Endodermal cell (in vitro differentiated cells): ENCODE measurements around the gene GDAP1L1. TPM values are rescaled to one million over a fixed set of nuclear protein-coding genes. Genes with fewer than 3 reads are reported as not detected.
A peak's percentile ranks its signal among the peaks of the same experiment; 100 is the strongest.

Experiments used
- DNase-seq: peaks from one replicate; pipeline ENCODE4 v3.0.0-alpha.2; 2017
- H3K27ac ChIP-seq: 2 replicates; pipeline ENCODE4 v1.5.1; 2013; ENCODE audit warnings: mild to moderate bottlenecking, low read depth, low read length, moderate library complexity
- H3K27me3 ChIP-seq: 2 replicates; pipeline ENCODE4 v1.6.1; 2013; ENCODE audit warnings: mild to moderate bottlenecking, low read length, moderate library complexity; ENCODE audit not compliant: insufficient read depth, control insufficient read depth, poor library complexity, severe bottlenecking
- H3K36me3 ChIP-seq: 2 replicates; pipeline ENCODE4 v1.7.0; 2013; ENCODE audit warnings: mild to moderate bottlenecking, low read length, moderate library complexity; ENCODE audit not compliant: control insufficient read depth, insufficient read depth
- H3K4me1 ChIP-seq: one replicate; pipeline ENCODE4 v1.7.0; 2013; ENCODE audit warnings: low read length; ENCODE audit not compliant: control insufficient read depth, insufficient read depth
- H3K4me3 ChIP-seq: 2 replicates; pipeline ENCODE4 v1.5.1; 2013; ENCODE audit warnings: mild to moderate bottlenecking, low read length, moderate library complexity
- H3K9ac ChIP-seq: 2 replicates; pipeline ENCODE4 v1.6.1; 2013; ENCODE audit warnings: mild to moderate bottlenecking, low read length, moderate library complexity; ENCODE audit not compliant: poor library complexity, severe bottlenecking; ENCODE audit errors: extremely low read depth
- H3K9me3 ChIP-seq: 2 replicates; pipeline ENCODE4 v1.6.1; 2013; ENCODE audit warnings: mild to moderate bottlenecking, low read length, moderate library complexity; ENCODE audit not compliant: control insufficient read depth
- H3K27ac Mint-ChIP-seq: 2 replicates; pipeline ENCODE4 v1.8.0; 2020; ENCODE audit warnings: mixed read lengths
- H3K27me3 Mint-ChIP-seq: 2 replicates; pipeline ENCODE4 v1.8.0; 2021; ENCODE audit warnings: mild to moderate bottlenecking, mixed read lengths; ENCODE audit not compliant: insufficient read depth
- H3K36me3 Mint-ChIP-seq: 2 replicates; pipeline ENCODE4 v1.8.0; 2020; ENCODE audit warnings: low read depth, mixed read lengths
- H3K4me1 Mint-ChIP-seq: 2 replicates; pipeline ENCODE4 v1.8.0; 2020; ENCODE audit warnings: mixed read lengths
- H3K4me3 Mint-ChIP-seq: 2 replicates; pipeline ENCODE4 v1.8.0; 2020; ENCODE audit warnings: mild to moderate bottlenecking, moderate library complexity, mixed read lengths
- H3K9me3 Mint-ChIP-seq: 2 replicates; pipeline ENCODE4 v1.8.0; 2020; ENCODE audit warnings: mild to moderate bottlenecking, mixed read lengths
- WGBS, 2 experiments: methylation state at CpG; one replicate each; pipeline versions ENCODE4 v1.1.5 to v1.1.7; 2013; ENCODE audit warnings: missing lambda C conversion rate in 2 of 2, mixed read lengths in 1 of 2; ENCODE audit not compliant: insufficient coverage in 1 of 2, insufficient read length in 1 of 2; 5-methylcytosine and 5-hydroxymethylcytosine counted together
- total RNA-seq, 2 donors: library from RNA; stranded (reverse); fragmentation: NEBNext Ultra II Directional in 1 of 2; extraction: Animal tissue kit (Norgen Biotek cat#: 25700) in 1 of 2; gene quantifications; 2 replicates in 1 of 2; 3 replicates in 1 of 2; pipeline ENCODE4 v1.2.1, GENCODE V29; 2021
- TF ChIP-seq, protein P1 (sequence below): fragments of 200-600 bp; sonication (generic); conservative IDR thresholded peaks from 2 replicates; pipeline ENCODE4 v1.5.0; 2021; ENCODE audit warnings: antibody characterized with exemption, mild to moderate bottlenecking

The GDAP1L1 gene
- total RNA-seq, 2 donors from 2014 or later = 1.9 TPM; not detected in 1

DNA sequence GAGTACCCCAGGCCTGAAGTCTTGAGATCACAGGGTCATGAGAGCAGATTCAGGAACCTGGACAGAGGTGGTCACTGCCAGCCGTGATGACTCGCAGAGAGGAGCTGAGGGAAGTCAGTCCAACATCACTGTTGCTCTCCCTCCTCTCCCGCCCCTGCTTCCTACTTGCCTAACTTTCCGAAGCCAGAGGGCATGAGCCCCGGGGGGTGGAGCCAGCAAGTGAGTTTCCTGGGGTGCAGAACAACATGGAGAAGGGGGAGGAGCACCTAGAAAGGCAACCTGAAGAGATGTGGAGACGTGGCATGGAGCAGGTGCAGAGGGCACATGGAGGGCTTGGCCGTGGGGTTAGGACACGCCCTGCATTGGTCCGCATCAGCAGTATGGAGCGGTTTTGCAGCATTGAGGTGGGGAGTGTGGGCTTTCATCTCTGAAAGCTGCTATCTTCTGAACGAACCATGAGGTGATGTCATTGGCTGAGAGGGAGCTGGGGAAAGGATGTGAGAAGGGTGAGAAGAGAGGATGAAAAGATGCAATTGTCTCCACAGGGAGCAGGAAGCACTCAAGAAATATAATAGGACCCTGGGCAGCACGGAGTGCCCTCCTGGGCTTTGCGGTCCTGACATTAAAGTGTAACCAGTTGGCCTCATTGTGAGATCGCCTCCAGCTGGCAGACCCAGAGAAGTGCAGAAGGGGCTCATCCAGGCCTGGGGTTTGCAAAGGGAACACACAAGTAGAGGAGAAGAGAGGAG is 25.0 kb downstream of the GDAP1L1 start:
- Histone ChIP-seq H3K4me1 (no peaks in the 10 kb centered on the region), H3K27me3 (no peaks in the 10 kb centered on the region), H3K27ac (no peak overlapping the region), H3K9me3 (peaks cover 3% of the 10 kb centered on the region), H3K36me3 (no peaks in the 10 kb centered on the region), H3K9ac (no peak overlapping the region), H3K4me3 (no peak overlapping the region)
- Mint-ChIP-seq H3K36me3 (no peaks in the 10 kb centered on the region), H3K27me3 (no peaks in the 10 kb centered on the region), H3K4me1 (no peaks in the 10 kb centered on the region), H3K9me3 (peaks cover 2% of the 10 kb centered on the region), H3K27ac (no peak overlapping the region), H3K4me3 (no peak overlapping the region)
- TF ChIP-seq, protein P1, sequence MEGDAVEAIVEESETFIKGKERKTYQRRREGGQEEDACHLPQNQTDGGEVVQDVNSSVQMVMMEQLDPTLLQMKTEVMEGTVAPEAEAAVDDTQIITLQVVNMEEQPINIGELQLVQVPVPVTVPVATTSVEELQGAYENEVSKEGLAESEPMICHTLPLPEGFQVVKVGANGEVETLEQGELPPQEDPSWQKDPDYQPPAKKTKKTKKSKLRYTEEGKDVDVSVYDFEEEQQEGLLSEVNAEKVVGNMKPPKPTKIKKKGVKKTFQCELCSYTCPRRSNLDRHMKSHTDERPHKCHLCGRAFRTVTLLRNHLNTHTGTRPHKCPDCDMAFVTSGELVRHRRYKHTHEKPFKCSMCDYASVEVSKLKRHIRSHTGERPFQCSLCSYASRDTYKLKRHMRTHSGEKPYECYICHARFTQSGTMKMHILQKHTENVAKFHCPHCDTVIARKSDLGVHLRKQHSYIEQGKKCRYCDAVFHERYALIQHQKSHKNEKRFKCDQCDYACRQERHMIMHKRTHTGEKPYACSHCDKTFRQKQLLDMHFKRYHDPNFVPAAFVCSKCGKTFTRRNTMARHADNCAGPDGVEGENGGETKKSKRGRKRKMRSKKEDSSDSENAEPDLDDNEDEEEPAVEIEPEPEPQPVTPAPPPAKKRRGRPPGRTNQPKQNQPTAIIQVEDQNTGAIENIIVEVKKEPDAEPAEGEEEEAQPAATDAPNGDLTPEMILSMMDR = peak; percentile 79
- 59 to 69% methylated on average over 7 to 14 of the region's 14 CpGs for WGBS, 2 experiments
- DNase-seq = peak; percentile 90

DNA sequence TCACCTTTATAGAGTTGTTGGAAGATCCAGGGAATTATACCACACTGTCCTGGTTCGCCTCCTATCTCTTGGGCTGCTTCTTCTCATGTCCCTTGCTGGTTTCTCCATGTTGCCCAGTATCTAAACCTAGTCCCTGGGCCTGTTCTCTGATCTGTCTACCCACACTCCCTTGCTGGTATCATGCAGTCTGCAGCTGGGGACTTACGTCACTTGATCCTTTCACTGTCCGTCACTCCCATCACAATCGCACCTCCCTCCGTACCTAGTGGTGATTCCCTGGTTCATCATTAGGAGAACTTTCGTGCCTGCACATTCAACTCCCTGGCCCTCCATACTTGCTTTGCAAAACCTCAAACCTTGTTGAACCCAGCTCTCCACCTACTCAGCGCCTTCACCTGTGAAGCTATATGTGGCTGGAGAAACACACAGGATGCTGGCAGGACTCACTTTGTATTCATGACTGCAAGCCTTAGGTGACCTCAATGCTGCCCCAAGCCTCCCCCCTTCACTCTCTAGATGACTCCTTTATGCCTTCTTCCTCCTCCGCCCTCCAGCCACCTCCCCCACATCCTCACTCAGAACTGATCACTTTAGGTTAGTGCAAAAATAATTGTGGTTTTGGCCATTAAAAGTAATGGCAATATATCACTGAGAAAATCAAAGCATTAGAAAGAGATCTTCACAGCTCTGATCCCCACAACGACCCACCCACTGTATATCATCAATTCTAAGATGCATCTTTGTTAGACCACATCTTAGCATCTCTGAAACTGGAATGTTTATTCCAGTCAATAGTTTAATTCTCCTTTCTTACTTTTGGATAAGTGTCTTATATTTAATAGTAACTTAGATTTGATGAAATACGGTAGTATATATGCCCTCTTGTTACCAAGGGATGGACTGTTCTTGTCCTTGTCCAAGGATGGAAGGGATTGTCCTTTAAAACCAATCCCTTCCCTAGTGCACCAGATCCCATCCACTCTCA is 26.4 kb downstream of the GDAP1L1 start:
- Histone ChIP-seq H3K4me3 (no peak overlapping the region), H3K27me3 (no peaks in the 10 kb centered on the region), H3K4me1 (no peaks in the 10 kb centered on the region), H3K9me3 (peaks cover 3% of the 10 kb centered on the region), H3K27ac (no peak overlapping the region), H3K36me3 (no peaks in the 10 kb centered on the region), H3K9ac (no peak overlapping the region)
- TF ChIP-seq, protein P1 = no peak
- H3K4me3 Mint-ChIP-seq = no peak overlapping the region
- H3K27ac Mint-ChIP-seq = no peak overlapping the region
- no peaks in the 10 kb centered on the region for H3K4me1 Mint-ChIP-seq
- WGBS, 2 experiments = 91% methylated on average over 7 to 10 of the region's 10 CpGs
- no peaks in the 10 kb centered on the region for H3K36me3 Mint-ChIP-seq
- peaks cover 2% of the 10 kb centered on the region for H3K9me3 Mint-ChIP-seq
- peaks cover 5% of the 10 kb centered on the region for H3K27me3 Mint-ChIP-seq
- no peak for DNase-seq

DNA sequence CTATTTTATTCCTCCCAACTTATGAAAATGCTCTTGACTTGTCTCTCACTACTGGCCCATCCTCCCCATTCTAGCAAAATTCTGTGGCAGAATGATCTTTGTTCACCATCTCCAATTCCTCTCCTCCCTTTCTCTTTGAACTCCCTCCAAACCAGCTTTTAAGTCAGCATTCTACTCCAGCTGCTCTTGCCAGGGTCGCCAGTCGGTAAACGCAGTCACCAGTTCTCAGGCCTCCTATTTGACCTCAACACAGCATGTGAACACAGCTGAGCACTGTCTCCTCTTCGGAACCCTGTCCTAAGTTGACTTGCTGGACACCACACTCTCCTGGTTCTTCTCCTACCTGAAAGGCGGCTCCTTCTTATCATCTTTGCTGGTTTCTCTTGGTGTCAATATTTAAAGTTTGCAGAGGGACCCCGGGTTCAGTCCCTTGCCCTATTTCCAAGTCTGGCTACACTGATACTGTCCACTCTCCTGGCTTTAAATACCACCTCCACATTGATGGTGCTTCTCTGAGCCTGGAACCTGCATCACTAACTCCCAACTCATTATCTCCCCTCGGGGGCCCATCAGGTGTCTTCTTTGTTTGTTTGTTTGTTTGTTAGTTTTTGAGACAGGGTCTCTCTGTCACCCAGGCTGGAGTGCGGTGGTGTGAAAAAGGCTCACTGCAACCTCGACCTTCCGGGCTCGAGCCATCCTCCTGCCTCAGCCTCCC is 27.4 kb downstream of the GDAP1L1 start:
- Mint-ChIP-seq H3K4me3 (no peak overlapping the region), H3K36me3 (no peaks in the 10 kb centered on the region), H3K4me1 (no peaks in the 10 kb centered on the region), H3K9me3 (peaks cover 2% of the 10 kb centered on the region), H3K27me3 (peaks cover 5% of the 10 kb centered on the region), H3K27ac (no peak overlapping the region)
- Histone ChIP-seq H3K27ac (no peak overlapping the region), H3K4me1 (no peaks in the 10 kb centered on the region), H3K36me3 (no peaks in the 10 kb centered on the region), H3K9ac (no peak overlapping the region), H3K9me3 (no peaks in the 10 kb centered on the region), H3K4me3 (no peak overlapping the region), H3K27me3 (no peaks in the 10 kb centered on the region)
- TF ChIP-seq, protein P1 = no peak
- WGBS, 2 experiments = 89 to 91% methylated on average over 7 to 10 of the region's 11 CpGs
- DNase-seq = no peak
